ENCODE measurements around the gene CTH. TPM values are rescaled to one million over a fixed set of nuclear protein-coding genes. Genes with fewer than 3 reads are reported as not detected.

The CTH gene
- total and polyA plus RNA-seq, 2 of the 4 experiments (the other 2 are of a cell fraction) = 2.7 to 3.0 TPM

DNA sequence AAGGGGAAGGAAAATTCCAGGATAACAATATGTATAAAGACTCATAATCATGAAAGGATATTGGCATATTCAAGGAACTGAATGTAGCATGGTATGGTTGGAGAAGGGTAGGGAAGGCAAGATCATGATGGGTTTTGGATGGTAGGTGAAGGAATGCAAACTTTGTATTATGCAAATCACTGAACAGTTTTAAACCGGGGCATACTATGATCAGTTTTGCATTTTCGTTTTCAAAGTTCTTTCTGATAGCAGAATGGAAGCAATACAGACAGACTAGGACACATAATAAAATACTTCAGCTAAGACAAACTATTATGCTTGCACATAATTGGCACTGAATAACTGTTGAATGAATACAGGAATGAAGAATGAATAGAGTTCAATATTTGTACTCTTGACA is 14.5 kb upstream of the CTH start:
- Histone ChIP-seq H3K27me3 (ENCODE audit: control insufficient read depth, insufficient read depth, low read length) (no peaks in the 10 kb centered on the region), H3K4me2 (ENCODE audit: low read depth, low read length) (no peak overlapping the region), H4K20me1 (ENCODE audit: insufficient read depth, low read length) (no peaks in the 10 kb centered on the region), H3K4ac (ENCODE audit: low read depth, low read length) (no peak overlapping the region), H2BK5ac (ENCODE audit: low read depth, low read length, poor library complexity, severe bottlenecking) (no peak overlapping the region), H4K8ac (ENCODE audit: low read depth in 2 of 2, low read length in 2 of 2) (no peak overlapping the region), H4K91ac (ENCODE audit: insufficient read depth, low read depth, low read length) (no peak overlapping the region), H2AK9ac (replicated peaks; ENCODE audit: low read depth, low read length, poor library complexity) (no peak overlapping the region), H4K5ac (ENCODE audit: low read depth, low read length) (no peak overlapping the region), H2AFZ (replicated peaks; ENCODE audit: low read length, poor library complexity) (no peak overlapping the region), H3K27ac (ENCODE audit: insufficient read depth, low read length) (no peak overlapping the region), H3K4me3 (ENCODE audit: insufficient read depth, low read depth, low read length) (no peak overlapping the region), H3K14ac (replicated peaks; ENCODE audit: low read depth, low read length) (no peak overlapping the region), H3K36me3 (ENCODE audit: control insufficient read depth, insufficient read depth, low read length) (no peaks in the 10 kb centered on the region), H2BK20ac (ENCODE audit: low read depth, low read length) (no peak overlapping the region), H3K56ac (ENCODE audit: extremely low read depth, insufficient read depth, low read length) (no peak overlapping the region), H3K9ac (ENCODE audit: low read depth, low read length) (no peak overlapping the region), H3K4me1 (ENCODE audit: control insufficient read depth, insufficient read depth, low read length) (no peaks in the 10 kb centered on the region), H3K9me1 (ENCODE audit: insufficient read depth, low read length) (no peaks in the 10 kb centered on the region), H3K79me1 (ENCODE audit: low read depth in 1 of 2, low read length in 2 of 2) (no peaks in the 10 kb centered on the region), H2BK15ac (ENCODE audit: low read depth, low read length) (no peak overlapping the region), H3K9me3 (ENCODE audit: control insufficient read depth, insufficient read depth, low read length) (no peaks in the 10 kb centered on the region), H2BK120ac (ENCODE audit: low read depth, low read length) (no peak overlapping the region), H3K23ac (ENCODE audit: low read depth, low read length) (no peak overlapping the region), H3K18ac (ENCODE audit: low read depth, low read length) (no peak overlapping the region), H2AK5ac (ENCODE audit: low read depth, low read length) (no peak overlapping the region)
- in situ Hi-C loops (cut with MboI; ENCODE audit: low sequenced_read_pairs) = no loop called here
- no TSS peak for BruUV-seq (replicated peaks)
- TF ChIP-seq CEBPB (IDR thresholded peaks at IDR 0.05; ENCODE audit: low read depth, low read length) (no peak), BHLHE40 (IDR thresholded peaks at IDR 0.05; ENCODE audit: low read depth, low read length) (no peak), RAD21 (IDR thresholded peaks at IDR 0.05; ENCODE audit: low read length) (no peak), RCOR1 (IDR thresholded peaks at IDR 0.05; ENCODE audit: insufficient replicate concordance, low read length) (no peak), MAFK (IDR thresholded peaks at IDR 0.05; ENCODE audit: low read depth, low read length) (no peak), MXI1 (IDR thresholded peaks at IDR 0.05; ENCODE audit: borderline replicate concordance, low read depth, low read length) (no peak)
- TF ChIP-seq, protein P1, sequence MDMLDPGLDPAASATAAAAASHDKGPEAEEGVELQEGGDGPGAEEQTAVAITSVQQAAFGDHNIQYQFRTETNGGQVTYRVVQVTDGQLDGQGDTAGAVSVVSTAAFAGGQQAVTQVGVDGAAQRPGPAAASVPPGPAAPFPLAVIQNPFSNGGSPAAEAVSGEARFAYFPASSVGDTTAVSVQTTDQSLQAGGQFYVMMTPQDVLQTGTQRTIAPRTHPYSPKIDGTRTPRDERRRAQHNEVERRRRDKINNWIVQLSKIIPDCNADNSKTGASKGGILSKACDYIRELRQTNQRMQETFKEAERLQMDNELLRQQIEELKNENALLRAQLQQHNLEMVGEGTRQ (IDR thresholded peaks at IDR 0.05; ENCODE audit: low read depth, low read length) = no peak
- TF ChIP-seq, protein P2, sequence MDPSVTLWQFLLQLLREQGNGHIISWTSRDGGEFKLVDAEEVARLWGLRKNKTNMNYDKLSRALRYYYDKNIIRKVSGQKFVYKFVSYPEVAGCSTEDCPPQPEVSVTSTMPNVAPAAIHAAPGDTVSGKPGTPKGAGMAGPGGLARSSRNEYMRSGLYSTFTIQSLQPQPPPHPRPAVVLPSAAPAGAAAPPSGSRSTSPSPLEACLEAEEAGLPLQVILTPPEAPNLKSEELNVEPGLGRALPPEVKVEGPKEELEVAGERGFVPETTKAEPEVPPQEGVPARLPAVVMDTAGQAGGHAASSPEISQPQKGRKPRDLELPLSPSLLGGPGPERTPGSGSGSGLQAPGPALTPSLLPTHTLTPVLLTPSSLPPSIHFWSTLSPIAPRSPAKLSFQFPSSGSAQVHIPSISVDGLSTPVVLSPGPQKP (IDR thresholded peaks at IDR 0.05; ENCODE audit: borderline replicate concordance, low read depth, low read length) = no peak
- ChIA-PET POLR2A (ENCODE audit: unreplicated experiment) (no interaction called here), CTCF (no interaction called here)
- ATAC-seq (ENCODE audit: low read depth) (no peak), DNase-seq (no peak)
- dilution Hi-C loops (cut with HindIII; ENCODE audit: low sequenced_read_pairs, unreplicated experiment) = no loop called here
- intact Hi-C loops (cut with micrococcal nuclease) = loop anchor here (10.0 kb wide), 1 partner anchor 1792 kb away; no protein-coding TSS in a partner anchor
- no CpG with 5 or more reads among the region's 2 CpGs for WGBS, 2 experiments (ENCODE audit: extremely low coverage in 2 of 2, insufficient read length in 1 of 2)
